ENCODE results near the gene NANOS2.
"Not testable (repeated sequence)": the region's sequence is repeated elsewhere in the genome, so short reads cannot be mapped to it uniquely, and the experiment has no call there.

DNA sequence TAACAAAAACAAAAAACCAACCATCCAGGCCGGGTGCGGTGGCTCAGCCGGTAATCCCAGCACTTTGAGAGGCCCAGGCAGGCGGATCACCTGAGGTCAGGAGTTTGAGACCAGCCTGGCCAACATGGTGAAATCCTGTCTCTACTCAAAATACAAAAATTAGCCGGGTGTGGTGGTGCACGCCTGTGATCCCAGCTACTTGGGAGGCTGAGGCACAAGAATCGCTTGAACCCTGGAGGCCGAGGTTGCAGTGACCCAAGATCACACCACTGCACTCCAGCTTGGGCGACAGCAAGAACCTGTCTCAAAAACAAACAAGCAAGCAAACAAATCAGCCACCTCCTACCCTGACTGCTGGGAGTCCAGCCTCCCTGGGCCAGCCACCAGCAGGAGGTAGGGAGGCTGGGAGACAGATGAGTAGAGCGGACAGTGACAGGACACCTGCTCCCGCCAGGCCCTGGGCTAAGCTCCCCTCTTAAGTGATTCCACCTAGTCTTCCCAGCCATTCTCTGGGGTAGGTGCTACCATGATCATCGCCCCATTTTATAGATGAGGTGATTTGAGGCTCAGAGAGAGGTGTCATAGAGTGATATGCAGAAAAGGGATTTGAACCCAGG, 18.5 kb downstream of the NANOS2 start:
- TF ChIP-seq ZFP41 (CRISPR knock-in tag; IDR thresholded peaks at IDR 0.05; ENCODE audit: borderline replicate concordance); BORCS8-MEF2B (CRISPR knock-in tag; IDR thresholded peaks at IDR 0.05); POLR2AphosphoS5 (IDR thresholded peaks at IDR 0.05; ENCODE audit: low read depth, low read length); CTCF (CRISPR knock-in tag; IDR thresholded peaks at IDR 0.05); ZNF724P (CRISPR knock-in tag; IDR thresholded peaks at IDR 0.05; ENCODE audit: borderline replicate concordance): not testable (repeated sequence)
- TF ChIP-seq, protein P1, sequence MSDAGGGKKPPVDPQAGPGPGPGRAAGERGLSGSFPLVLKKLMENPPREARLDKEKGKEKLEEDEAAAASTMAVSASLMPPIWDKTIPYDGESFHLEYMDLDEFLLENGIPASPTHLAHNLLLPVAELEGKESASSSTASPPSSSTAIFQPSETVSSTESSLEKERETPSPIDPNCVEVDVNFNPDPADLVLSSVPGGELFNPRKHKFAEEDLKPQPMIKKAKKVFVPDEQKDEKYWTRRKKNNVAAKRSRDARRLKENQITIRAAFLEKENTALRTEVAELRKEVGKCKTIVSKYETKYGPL (CRISPR knock-in tag; IDR thresholded peaks at IDR 0.05) = not testable (repeated sequence)

All from HepG2 (cell line).